Measurements from ENCODE around the gene WNT8A. TPM values are rescaled to one million over a fixed set of nuclear protein-coding genes. Genes with fewer than 3 reads are reported as not detected.

Gene WNT8A
- total RNA-seq, 1 donor from 2014 or later: not detected

GRCh38 chr5:138105709-138106108, 21.9 kb downstream of the WNT8A start:
- Histone ChIP-seq H3K9me3 (no peaks in the 10 kb centered on the region), H3K4me3 (no peak overlapping the region), H3K27ac (no peak overlapping the region), H3K36me3 (no peaks in the 10 kb centered on the region), H3K27me3 (no peaks in the 10 kb centered on the region), H3K4me1 (no peaks in the 10 kb centered on the region)
- intact Hi-C loops (cut with DNase I): no loop called here
- DNase-seq (ENCODE audit: low spot score in 2 of 2): no peak
- TF ChIP-seq, protein P1, sequence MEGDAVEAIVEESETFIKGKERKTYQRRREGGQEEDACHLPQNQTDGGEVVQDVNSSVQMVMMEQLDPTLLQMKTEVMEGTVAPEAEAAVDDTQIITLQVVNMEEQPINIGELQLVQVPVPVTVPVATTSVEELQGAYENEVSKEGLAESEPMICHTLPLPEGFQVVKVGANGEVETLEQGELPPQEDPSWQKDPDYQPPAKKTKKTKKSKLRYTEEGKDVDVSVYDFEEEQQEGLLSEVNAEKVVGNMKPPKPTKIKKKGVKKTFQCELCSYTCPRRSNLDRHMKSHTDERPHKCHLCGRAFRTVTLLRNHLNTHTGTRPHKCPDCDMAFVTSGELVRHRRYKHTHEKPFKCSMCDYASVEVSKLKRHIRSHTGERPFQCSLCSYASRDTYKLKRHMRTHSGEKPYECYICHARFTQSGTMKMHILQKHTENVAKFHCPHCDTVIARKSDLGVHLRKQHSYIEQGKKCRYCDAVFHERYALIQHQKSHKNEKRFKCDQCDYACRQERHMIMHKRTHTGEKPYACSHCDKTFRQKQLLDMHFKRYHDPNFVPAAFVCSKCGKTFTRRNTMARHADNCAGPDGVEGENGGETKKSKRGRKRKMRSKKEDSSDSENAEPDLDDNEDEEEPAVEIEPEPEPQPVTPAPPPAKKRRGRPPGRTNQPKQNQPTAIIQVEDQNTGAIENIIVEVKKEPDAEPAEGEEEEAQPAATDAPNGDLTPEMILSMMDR (IDR thresholded peaks at IDR 0.05): no peak

DNA sequence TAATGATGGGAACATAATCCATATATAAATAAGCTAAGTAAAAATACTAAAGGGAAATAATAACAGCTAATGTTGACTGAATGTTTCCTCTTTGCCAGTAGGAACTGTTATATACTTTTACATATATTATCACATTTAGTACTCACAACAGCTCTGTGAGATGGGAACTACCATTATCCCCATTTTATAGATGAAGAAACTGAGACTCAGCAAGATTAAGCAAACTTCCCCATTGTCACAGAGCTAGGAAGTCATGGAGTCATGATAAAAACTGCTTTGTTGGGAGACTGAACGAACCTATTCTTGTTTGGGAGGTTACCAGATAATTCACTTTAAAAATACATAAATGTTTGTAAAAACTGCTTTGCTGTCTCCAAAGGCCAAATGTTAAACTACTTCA, 23.4 kb downstream of the WNT8A start:
- Histone ChIP-seq H3K27me3 (no peaks in the 10 kb centered on the region), H3K36me3 (no peaks in the 10 kb centered on the region), H3K4me1 (no peaks in the 10 kb centered on the region), H3K9me3 (no peaks in the 10 kb centered on the region), H3K27ac (no peak overlapping the region), H3K4me3 (no peak overlapping the region)
- TF ChIP-seq, protein P1 (IDR thresholded peaks at IDR 0.05): no peak
- DNase-seq (ENCODE audit: low spot score in 2 of 2): no peak
- intact Hi-C loops (cut with DNase I): no loop called here

- no peaks in the 10 kb centered on the region for H3K4me1 ChIP-seq
- TF ChIP-seq, protein P1 (IDR thresholded peaks at IDR 0.05): no peak
- DNase-seq (ENCODE audit: low spot score in 2 of 2): no peak
- intact Hi-C loops (cut with DNase I): no loop called here
- H3K27me3 ChIP-seq: no peaks in the 10 kb centered on the region
- no peaks in the 10 kb centered on the region for H3K36me3 ChIP-seq
- no peak overlapping the region for H3K27ac ChIP-seq
- H3K9me3 ChIP-seq: no peaks in the 10 kb centered on the region
- no peak overlapping the region for H3K4me3 ChIP-seq
Measured at GRCh38 chr5:138109463-138110265, 25.8 kb downstream of the WNT8A start.

- Histone ChIP-seq H3K4me1 (no peaks in the 10 kb centered on the region), H3K9me3 (no peaks in the 10 kb centered on the region), H3K36me3 (no peaks in the 10 kb centered on the region), H3K27ac (no peak overlapping the region), H3K4me3 (no peak overlapping the region), H3K27me3 (no peaks in the 10 kb centered on the region)
- intact Hi-C loops (cut with DNase I): no loop called here
- TF ChIP-seq, protein P1 (IDR thresholded peaks at IDR 0.05): no peak
- no peak for DNase-seq (ENCODE audit: low spot score in 2 of 2)
Measured at GRCh38 chr5:138110266-138110963, 26.6 kb downstream of the WNT8A start.

- Histone ChIP-seq H3K4me1 (no peaks in the 10 kb centered on the region), H3K36me3 (no peaks in the 10 kb centered on the region), H3K9me3 (no peaks in the 10 kb centered on the region), H3K4me3 (no peak overlapping the region), H3K27me3 (no peaks in the 10 kb centered on the region), H3K27ac (no peak overlapping the region)
- intact Hi-C loops (cut with DNase I): no loop called here
- TF ChIP-seq, protein P1 (IDR thresholded peaks at IDR 0.05): no peak
- DNase-seq (ENCODE audit: low spot score in 2 of 2): no peak
Measured at GRCh38 chr5:138111181-138111580, 27.3 kb downstream of the WNT8A start.
